GM10266 (cell line): ENCODE data around the gene CSNK1A1.

ENCODE experiments used
- DNase-seq: peaks from one replicate; pipeline ENCODE4 v3.0.0; 2012; ENCODE audit errors: extremely low spot score
- CTCF ChIP-seq: IDR thresholded peaks from 2 replicates; pipeline ENCODE4 v1.5.1; 2012; ENCODE audit warnings: mild to moderate bottlenecking, low read depth; ENCODE audit not compliant: control insufficient read depth, insufficient read depth; ENCODE audit errors: missing control alignments

The CSNK1A1 gene

GRCh38 chr5:149581931-149582768 is 30.9 kb upstream of the CSNK1A1 start:
- no peak for TF ChIP-seq CTCF

GRCh38 chr5:149581192-149581861 is 30.1 kb upstream of the CSNK1A1 start, which contains the start of gene ARHGEF37:
ARHGEF37 (plus strand) TSS chr5:149581498; CDS start chr5:149597770, 16,272 bp downstream.
- DNase-seq: no peak
- TF ChIP-seq CTCF: no peak

More at GRCh38 chr5:149581931-149582768, 30.9 kb upstream of the CSNK1A1 start:
- DNase-seq: no peak

- no peak for TF ChIP-seq CTCF
- no peak for DNase-seq
Observed at GRCh38 chr5:149580808-149581191, 29.6 kb upstream of the CSNK1A1 start.

- no peak for DNase-seq
- no peak for TF ChIP-seq CTCF
Observed at GRCh38 chr5:149578896-149579295, 27.7 kb upstream of the CSNK1A1 start.

GRCh38 chr5:149576021-149576420 is 24.8 kb upstream of the CSNK1A1 start:
- no peak for TF ChIP-seq CTCF
- DNase-seq: peak; percentile 41

- DNase-seq: no peak
- no peak for TF ChIP-seq CTCF
Observed at GRCh38 chr5:149575131-149575530, 23.9 kb upstream of the CSNK1A1 start.

GRCh38 chr5:149572576-149573231 is 21.5 kb upstream of the CSNK1A1 start:
- no peak for TF ChIP-seq CTCF
- DNase-seq: no peak
